Measurements from ENCODE around the gene C5orf24. TPM values are rescaled to one million over a fixed set of nuclear protein-coding genes. Genes with fewer than 3 reads are reported as not detected.

Gene C5orf24
- total RNA-seq, 2 experiments from 2014 or later = 25.8 to 30.5 TPM

- H3K9me3 Mint-ChIP-seq (ENCODE audit: insufficient read depth) = no peaks in the 10 kb centered on the region
- peaks cover 43% of the 10 kb centered on the region for H3K36me3 Mint-ChIP-seq (ENCODE audit: low read depth)
- no peaks in the 10 kb centered on the region for H3K27me3 Mint-ChIP-seq (ENCODE audit: low read depth)
- ATAC-seq (no peak), DNase-seq (no peak)
- CTCF ChIA-PET = interaction anchor here (1.1 kb wide), 1 partner anchor 105 kb away, joined by 3 read pairs; no protein-coding TSS in a partner anchor
- H3K27ac Mint-ChIP-seq = no peak overlapping the region
- POLR2A ChIA-PET = no interaction called here
- H3K4me3 Mint-ChIP-seq = no peak overlapping the region
- peaks cover 4% of the 10 kb centered on the region for H3K4me1 Mint-ChIP-seq (ENCODE audit: low read depth)
These were observed 43.6 kb downstream of the C5orf24 start for GRCh38 chr5:134889335-134889734.

GRCh38 chr5:134891473-134891872 lies 45.7 kb downstream of the C5orf24 start:
- H3K4me3 Mint-ChIP-seq = no peak overlapping the region
- H3K36me3 Mint-ChIP-seq (ENCODE audit: low read depth) = peaks cover 46% of the 10 kb centered on the region
- POLR2A ChIA-PET = interaction anchor here (2.6 kb wide), 1 partner anchor 13 kb away, joined by 9 read pairs; the partner anchor contains the start of gene PCBD2
- DNase-seq = no peak
- no peaks in the 10 kb centered on the region for H3K9me3 Mint-ChIP-seq (ENCODE audit: insufficient read depth)
- peaks cover 4% of the 10 kb centered on the region for H3K4me1 Mint-ChIP-seq (ENCODE audit: low read depth)
- no peak overlapping the region for H3K27ac Mint-ChIP-seq
- no peak for ATAC-seq
- H3K27me3 Mint-ChIP-seq (ENCODE audit: low read depth) = no peaks in the 10 kb centered on the region
- CTCF ChIA-PET = interaction anchor here (0.6 kb wide), 1 partner anchor 9 kb away, joined by 3 read pairs; no protein-coding TSS in a partner anchor

GRCh38 chr5:134892282-134892681 lies 46.5 kb downstream of the C5orf24 start:
- H3K36me3 Mint-ChIP-seq (ENCODE audit: low read depth) = peaks cover 46% of the 10 kb centered on the region
- no peaks in the 10 kb centered on the region for H3K27me3 Mint-ChIP-seq (ENCODE audit: low read depth)
- POLR2A ChIA-PET = interaction anchor here (2.6 kb wide), 1 partner anchor 12 kb away, joined by 9 read pairs; the partner anchor contains the start of gene PCBD2
- H3K4me1 Mint-ChIP-seq (ENCODE audit: low read depth) = peaks cover 4% of the 10 kb centered on the region
- H3K27ac Mint-ChIP-seq = no peak overlapping the region
- no peaks in the 10 kb centered on the region for H3K9me3 Mint-ChIP-seq (ENCODE audit: insufficient read depth)
- DNase-seq = no peak
- no peak for ATAC-seq
- CTCF ChIA-PET = no interaction called here
- no peak overlapping the region for H3K4me3 Mint-ChIP-seq

GRCh38 chr5:134892926-134893325 lies 47.2 kb downstream of the C5orf24 start:
- ChIA-PET POLR2A (interaction anchor here (2.6 kb wide), 1 partner anchor 11 kb away, joined by 9 read pairs; the partner anchor contains the start of gene PCBD2), CTCF (no interaction called here)
- Mint-ChIP-seq H3K4me3 (no peak overlapping the region), H3K36me3 (ENCODE audit: low read depth) (peaks cover 41% of the 10 kb centered on the region), H3K27me3 (ENCODE audit: low read depth) (no peaks in the 10 kb centered on the region), H3K27ac (no peak overlapping the region), H3K9me3 (ENCODE audit: insufficient read depth) (no peaks in the 10 kb centered on the region), H3K4me1 (ENCODE audit: low read depth) (no peaks in the 10 kb centered on the region)
- ATAC-seq = no peak
- no peak for DNase-seq

GRCh38 chr5:134893748-134894505 lies 48.2 kb downstream of the C5orf24 start:
- CTCF ChIA-PET = interaction anchor here (2.7 kb wide), 1 partner anchor 11 kb away, joined by 9 read pairs; the partner anchor contains the start of gene PCBD2
- no peak overlapping the region for H3K4me3 Mint-ChIP-seq
- H3K4me1 Mint-ChIP-seq (ENCODE audit: low read depth) = no peaks in the 10 kb centered on the region
- no peaks in the 10 kb centered on the region for H3K9me3 Mint-ChIP-seq (ENCODE audit: insufficient read depth)
- no peak for ATAC-seq
- no peaks in the 10 kb centered on the region for H3K27me3 Mint-ChIP-seq (ENCODE audit: low read depth)
- no peak overlapping the region for H3K27ac Mint-ChIP-seq
- POLR2A ChIA-PET = no interaction called here
- no peak for DNase-seq
- H3K36me3 Mint-ChIP-seq (ENCODE audit: low read depth) = peaks cover 40% of the 10 kb centered on the region

- H3K36me3 Mint-ChIP-seq (ENCODE audit: low read depth) = peaks cover 23% of the 10 kb centered on the region
- no peaks in the 10 kb centered on the region for H3K27me3 Mint-ChIP-seq (ENCODE audit: low read depth)
- peak overlapping the region; percentile 68 for H3K27ac Mint-ChIP-seq
- H3K9me3 Mint-ChIP-seq (ENCODE audit: insufficient read depth) = no peaks in the 10 kb centered on the region
- ChIA-PET CTCF (interaction anchor here (1.3 to 1.4 kb wide), 2 partner anchors 30 to 57 kb away, joined by 3 to 5 read pairs; partner anchors contain the start of gene C5orf24), POLR2A (interaction anchor here (0.5 to 1.3 kb wide), 2 partner anchors 53 to 144 kb away, joined by 3 to 4 read pairs; partner anchors contain the start of gene DDX46)
- DNase-seq (no peak), ATAC-seq (no peak)
- no peak overlapping the region for H3K4me3 Mint-ChIP-seq
- H3K4me1 Mint-ChIP-seq (ENCODE audit: low read depth) = peaks cover 20% of the 10 kb centered on the region
These were observed 56.5 kb downstream of the C5orf24 start for GRCh38 chr5:134902071-134902801.

- no peaks in the 10 kb centered on the region for H3K27me3 Mint-ChIP-seq (ENCODE audit: low read depth)
- ChIA-PET CTCF (interaction anchor here (0.7 to 4.9 kb wide), 36 partner anchors 9 to 494 kb away, joined by 3 to 38 read pairs (median 4); partner anchors contain the start of genes C5orf24, CAMLG, CDKN2AIPNL and DDX46), POLR2A (interaction anchor here (0.7 to 2.4 kb wide), 24 partner anchors 13 to 1853 kb away, joined by 3 to 19 read pairs (median 6); partner anchors contain the start of genes C5orf24, CAMLG, DDX46 and HSPA4)
- H3K4me3 Mint-ChIP-seq = peak within 1 kb of the TSS; percentile 94
- H3K4me1 Mint-ChIP-seq (ENCODE audit: low read depth) = peaks cover 27% of the 10 kb centered on the region
- DNase-seq = peak; percentile 94
- H3K27ac Mint-ChIP-seq = peak within 1 kb of the TSS; percentile 98
- H3K9me3 Mint-ChIP-seq (ENCODE audit: insufficient read depth) = no peaks in the 10 kb centered on the region
- ATAC-seq = peak; percentile 88
- H3K36me3 Mint-ChIP-seq (ENCODE audit: low read depth) = peaks cover 23% of the 10 kb centered on the region
These were observed 59.0 kb downstream of the C5orf24 start, which contains the start of gene PCBD2 for GRCh38 chr5:134904610-134905245. Gene PCBD2, plus strand, starts transcription at chr5:134905131. Its CDS starts 9 bp downstream, at chr5:134905140.

- H3K4me3 Mint-ChIP-seq = peak overlapping the region; percentile 94
- ATAC-seq (peak; percentile 42), DNase-seq (peak; percentile 75)
- H3K27ac Mint-ChIP-seq = peak overlapping the region; percentile 98
- H3K4me1 Mint-ChIP-seq (ENCODE audit: low read depth) = peaks cover 33% of the 10 kb centered on the region
- ChIA-PET POLR2A (interaction anchor here (0.7 to 2.4 kb wide), 22 partner anchors 12 to 679 kb away, joined by 3 to 19 read pairs (median 7); partner anchors contain the start of genes C5orf24, CAMLG, DDX46 and PPP2CA), CTCF (interaction anchor here (0.6 to 4.9 kb wide), 34 partner anchors 10 to 1631 kb away, joined by 3 to 38 read pairs (median 4); partner anchors contain the start of genes C5orf24, CAMLG, CDKN2AIPNL and DDX46)
- no peaks in the 10 kb centered on the region for H3K9me3 Mint-ChIP-seq (ENCODE audit: insufficient read depth)
- peaks cover 23% of the 10 kb centered on the region for H3K36me3 Mint-ChIP-seq (ENCODE audit: low read depth)
- no peaks in the 10 kb centered on the region for H3K27me3 Mint-ChIP-seq (ENCODE audit: low read depth)
These were observed 59.7 kb downstream of the C5orf24 start for GRCh38 chr5:134905246-134905996.

GRCh38 chr5:134906811-134907210 lies 61.0 kb downstream of the C5orf24 start:
- peaks cover 39% of the 10 kb centered on the region for H3K4me1 Mint-ChIP-seq (ENCODE audit: low read depth)
- ATAC-seq = no peak
- peak overlapping the region; percentile 79 for H3K27ac Mint-ChIP-seq
- no peaks in the 10 kb centered on the region for H3K27me3 Mint-ChIP-seq (ENCODE audit: low read depth)
- ChIA-PET POLR2A (interaction anchor here (1.7 kb wide), 1 partner anchor 61 kb away, joined by 6 read pairs; the partner anchor contains the start of gene C5orf24), CTCF (interaction anchor here (0.6 to 4.9 kb wide), 4 partner anchors 8 to 181 kb away, joined by 3 to 38 read pairs (median 4); no protein-coding TSS in a partner anchor)
- no peak for DNase-seq
- no peaks in the 10 kb centered on the region for H3K9me3 Mint-ChIP-seq (ENCODE audit: insufficient read depth)
- H3K36me3 Mint-ChIP-seq (ENCODE audit: low read depth) = peaks cover 28% of the 10 kb centered on the region
- peak overlapping the region; percentile 94 for H3K4me3 Mint-ChIP-seq

Measured in activated CD8-positive, alpha-beta T cell treated with anti-CD3 and anti-CD28 coated beads, Interleukin-2, amount 10 ng/mL, durations not matched to agents 7 days and 5 days (primary cell).